Measurements from ENCODE around the gene USPL1.

The USPL1 gene

DNA sequence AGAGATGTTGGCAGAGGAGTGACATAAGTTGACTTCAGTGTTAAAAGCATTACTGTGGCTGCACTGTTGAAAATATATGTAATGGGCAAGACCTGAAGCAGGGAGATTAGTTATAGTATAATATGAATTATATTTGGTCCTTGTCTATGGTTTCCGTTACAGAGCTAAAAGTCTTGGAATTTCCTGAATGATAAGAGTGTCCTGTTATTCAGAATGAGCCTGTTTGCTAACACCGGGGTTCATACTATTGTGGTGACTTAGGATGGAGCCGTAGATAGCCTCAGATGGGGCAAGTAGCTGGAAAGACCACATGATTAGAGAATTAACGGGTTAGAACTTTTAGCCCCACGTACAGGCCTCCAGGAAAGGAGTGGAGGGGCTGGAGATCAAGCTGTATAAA is 5.7 kb downstream of the USPL1 start:
- TF ChIP-seq, protein P1, sequence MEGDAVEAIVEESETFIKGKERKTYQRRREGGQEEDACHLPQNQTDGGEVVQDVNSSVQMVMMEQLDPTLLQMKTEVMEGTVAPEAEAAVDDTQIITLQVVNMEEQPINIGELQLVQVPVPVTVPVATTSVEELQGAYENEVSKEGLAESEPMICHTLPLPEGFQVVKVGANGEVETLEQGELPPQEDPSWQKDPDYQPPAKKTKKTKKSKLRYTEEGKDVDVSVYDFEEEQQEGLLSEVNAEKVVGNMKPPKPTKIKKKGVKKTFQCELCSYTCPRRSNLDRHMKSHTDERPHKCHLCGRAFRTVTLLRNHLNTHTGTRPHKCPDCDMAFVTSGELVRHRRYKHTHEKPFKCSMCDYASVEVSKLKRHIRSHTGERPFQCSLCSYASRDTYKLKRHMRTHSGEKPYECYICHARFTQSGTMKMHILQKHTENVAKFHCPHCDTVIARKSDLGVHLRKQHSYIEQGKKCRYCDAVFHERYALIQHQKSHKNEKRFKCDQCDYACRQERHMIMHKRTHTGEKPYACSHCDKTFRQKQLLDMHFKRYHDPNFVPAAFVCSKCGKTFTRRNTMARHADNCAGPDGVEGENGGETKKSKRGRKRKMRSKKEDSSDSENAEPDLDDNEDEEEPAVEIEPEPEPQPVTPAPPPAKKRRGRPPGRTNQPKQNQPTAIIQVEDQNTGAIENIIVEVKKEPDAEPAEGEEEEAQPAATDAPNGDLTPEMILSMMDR (IDR thresholded peaks at IDR 0.05; ENCODE audit: low read depth, low read length, missing control alignments), result no peak
- Histone ChIP-seq H3K27me3 (replicated peaks) (no peaks in the 10 kb centered on the region), H3K36me3 (replicated peaks) (peaks cover 4% of the 10 kb centered on the region), H3K4me3 (ENCODE audit: low read depth, low read length) (no peak overlapping the region), H3K27ac (peak overlapping the region; percentile 68)
- in situ Hi-C loops (cut with HindIII; ENCODE audit: low pct_ligation_motif_present, low sequenced_read_pairs), result no loop called here
- peak; percentile 65 for DNase-seq

DNA sequence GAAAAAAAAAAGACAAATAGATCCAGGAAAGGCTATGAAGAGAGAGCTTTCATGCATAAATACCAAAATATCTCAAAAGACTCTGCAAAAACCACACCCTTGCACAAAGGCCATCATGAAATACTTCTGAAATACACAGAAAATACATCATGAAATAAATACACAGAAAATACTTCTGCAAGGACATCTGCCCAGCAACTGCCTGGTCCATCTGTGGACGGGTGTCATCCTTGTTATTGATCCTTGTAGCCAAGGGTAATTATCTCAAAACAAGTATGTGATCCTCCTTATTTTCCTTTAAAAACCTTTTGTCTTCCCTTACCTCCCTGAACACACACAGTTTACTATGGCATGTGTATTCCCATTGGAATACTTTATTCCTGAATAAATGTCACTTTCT is 6.9 kb downstream of the USPL1 start:
- no peak overlapping the region for H3K4me3 ChIP-seq (ENCODE audit: low read depth, low read length)
- H3K27me3 ChIP-seq (replicated peaks), result no peaks in the 10 kb centered on the region
- H3K36me3 ChIP-seq (replicated peaks), result peaks cover 17% of the 10 kb centered on the region
- no peak for DNase-seq
- in situ Hi-C loops (cut with HindIII; ENCODE audit: low pct_ligation_motif_present, low sequenced_read_pairs), result no loop called here
- H3K27ac ChIP-seq, result no peak overlapping the region
- TF ChIP-seq, protein P1 (IDR thresholded peaks at IDR 0.05; ENCODE audit: low read depth, low read length, missing control alignments), result no peak

DNA sequence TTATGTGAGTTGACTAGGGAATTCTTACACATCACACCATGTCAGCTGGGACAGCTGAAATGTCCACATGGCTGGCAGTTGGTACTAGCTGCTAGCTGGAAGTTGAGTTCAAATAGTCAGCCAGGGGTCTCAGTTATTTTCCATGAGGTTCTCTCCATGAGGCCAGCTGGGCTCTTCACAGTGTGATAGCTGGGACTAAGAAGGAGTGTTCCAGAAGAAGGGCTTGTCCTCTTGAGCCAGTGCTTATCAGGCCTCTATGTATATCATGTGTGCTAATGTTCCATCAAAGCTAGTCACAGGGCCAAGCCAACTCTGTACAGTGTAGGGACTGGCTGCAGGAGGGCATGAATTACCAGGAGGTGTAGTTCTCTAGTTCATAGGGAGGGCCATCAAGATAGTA is 11.8 kb downstream of the USPL1 start:
- no peak for DNase-seq
- Histone ChIP-seq H3K27ac (no peak overlapping the region), H3K4me3 (ENCODE audit: low read depth, low read length) (no peak overlapping the region), H3K36me3 (replicated peaks) (peaks cover 35% of the 10 kb centered on the region), H3K27me3 (replicated peaks) (no peaks in the 10 kb centered on the region)
- in situ Hi-C loops (cut with HindIII; ENCODE audit: low pct_ligation_motif_present, low sequenced_read_pairs), result no loop called here
- TF ChIP-seq, protein P1 (IDR thresholded peaks at IDR 0.05; ENCODE audit: low read depth, low read length, missing control alignments), result no peak

DNA sequence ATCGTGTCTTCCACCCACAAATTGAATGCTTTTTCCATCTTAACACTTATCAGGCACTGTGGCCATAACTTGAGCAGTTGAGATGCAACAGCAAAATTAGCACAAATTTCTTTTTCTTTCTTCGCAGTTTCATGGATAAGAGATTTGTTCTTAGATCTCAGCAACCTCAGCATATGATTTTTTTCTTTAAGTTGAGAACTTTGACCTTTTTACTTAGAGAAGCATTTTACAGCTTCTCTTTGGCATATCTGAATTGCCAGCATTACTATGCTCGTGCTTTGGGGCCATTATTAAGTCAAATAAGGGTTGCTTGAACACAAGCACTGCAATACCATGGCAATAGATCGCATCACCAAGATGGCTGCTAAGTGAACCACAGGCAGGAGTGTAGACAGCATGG is 16.1 kb downstream of the USPL1 start:
- no peaks in the 10 kb centered on the region for H3K27me3 ChIP-seq (replicated peaks)
- H3K27ac ChIP-seq, result no peak overlapping the region
- in situ Hi-C loops (cut with HindIII; ENCODE audit: low pct_ligation_motif_present, low sequenced_read_pairs), result no loop called here
- H3K4me3 ChIP-seq (ENCODE audit: low read depth, low read length), result no peak overlapping the region
- TF ChIP-seq, protein P1 (IDR thresholded peaks at IDR 0.05; ENCODE audit: low read depth, low read length, missing control alignments), result no peak
- H3K36me3 ChIP-seq (replicated peaks), result peaks cover 27% of the 10 kb centered on the region
- no peak for DNase-seq

DNA sequence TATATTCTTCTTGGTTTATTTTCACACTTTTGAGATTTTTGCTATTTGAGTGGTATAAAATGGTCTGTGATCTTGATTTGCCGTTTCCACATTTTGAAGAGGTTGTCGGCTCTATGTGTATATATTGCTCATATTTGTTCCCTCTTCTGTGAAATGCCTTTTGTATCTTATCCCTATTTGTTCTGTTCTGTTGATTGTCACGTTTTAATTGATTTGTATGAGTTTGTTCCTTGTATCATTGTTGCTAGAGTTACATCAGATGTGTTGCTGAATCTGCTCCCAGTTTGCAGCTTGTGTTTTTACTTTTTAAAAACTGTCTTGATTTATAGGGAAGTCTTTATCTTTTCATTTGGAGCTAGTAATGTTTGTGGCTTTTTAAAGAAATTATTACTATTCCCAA is 17.1 kb downstream of the USPL1 start:
- in situ Hi-C loops (cut with HindIII; ENCODE audit: low pct_ligation_motif_present, low sequenced_read_pairs), result no loop called here
- no peak overlapping the region for H3K4me3 ChIP-seq (ENCODE audit: low read depth, low read length)
- DNase-seq, result no peak
- TF ChIP-seq, protein P1 (IDR thresholded peaks at IDR 0.05; ENCODE audit: low read depth, low read length, missing control alignments), result no peak
- H3K27ac ChIP-seq, result no peak overlapping the region
- H3K27me3 ChIP-seq (replicated peaks), result no peaks in the 10 kb centered on the region
- peaks cover 18% of the 10 kb centered on the region for H3K36me3 ChIP-seq (replicated peaks)

DNA sequence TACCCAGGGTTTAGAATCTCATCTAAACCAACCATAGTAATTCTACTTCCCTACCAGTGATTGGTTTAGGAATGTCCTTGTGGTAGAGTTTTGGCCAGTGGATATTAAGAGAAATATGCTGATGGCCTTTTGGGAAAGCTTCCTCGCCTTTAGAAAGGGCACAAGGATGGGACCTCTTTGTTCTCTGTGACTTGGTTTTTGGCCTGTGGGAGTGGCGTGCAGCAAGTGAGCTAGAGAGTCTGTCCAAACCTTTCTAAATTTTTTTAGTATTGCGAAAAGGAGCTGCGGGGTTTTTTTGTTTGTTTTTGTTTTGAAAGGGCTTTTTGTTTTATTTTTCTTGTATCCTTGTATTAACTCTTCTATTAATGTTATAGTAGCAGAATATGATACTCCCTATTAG is 20.6 kb downstream of the USPL1 start:
- in situ Hi-C loops (cut with HindIII; ENCODE audit: low pct_ligation_motif_present, low sequenced_read_pairs), result no loop called here
- TF ChIP-seq, protein P1 (IDR thresholded peaks at IDR 0.05; ENCODE audit: low read depth, low read length, missing control alignments), result no peak

More for the DNA sequence above, 20.6 kb downstream of the USPL1 start:
- H3K27ac ChIP-seq, result no peak overlapping the region
- no peaks in the 10 kb centered on the region for H3K27me3 ChIP-seq (replicated peaks)
- DNase-seq, result no peak
- no peak overlapping the region for H3K4me3 ChIP-seq (ENCODE audit: low read depth, low read length)
- H3K36me3 ChIP-seq (replicated peaks), result peaks cover 16% of the 10 kb centered on the region

All from brain microvascular endothelial cell (primary cell).